RPMI8226 (cell line): Measurements from ENCODE around the gene TXN2.
"Not testable (repeated sequence)": the region's sequence is repeated elsewhere in the genome, so short reads cannot be mapped to it uniquely, and the experiment has no call there.

Experiments used
- DNase-seq: peaks from one replicate; pipeline ENCODE4 v3.0.0-alpha.2; 2015

TXN2 gene

GRCh38 chr22:36481393-36482168, at the start of gene TXN2:
Gene TXN2 (minus strand): TSS chr22:36481640. CDS start chr22:36480837, 803 bp downstream.
- DNase-seq, result peak; percentile 96

- DNase-seq, result peak; percentile 100
Measured at GRCh38 chr22:36528795-36529751, 47.6 kb upstream of the TXN2 start, which contains the start of gene EIF3D. Gene EIF3D (minus strand): TSS chr22:36529166. CDS start chr22:36526121, 3,045 bp downstream.

GRCh38 chr22:36528341-36528740, 46.9 kb upstream of the TXN2 start:
- peak; percentile 62 for DNase-seq

GRCh38 chr22:36522662-36523061, 41.2 kb upstream of the TXN2 start:
- DNase-seq, result no peak

GRCh38 chr22:36520423-36520822, 39.0 kb upstream of the TXN2 start:
- DNase-seq, result no peak

GRCh38 chr22:36519906-36520305, 38.5 kb upstream of the TXN2 start:
- DNase-seq, result not testable (repeated sequence)

GRCh38 chr22:36514766-36515165, 33.3 kb upstream of the TXN2 start:
- DNase-seq, result no peak

GRCh38 chr22:36512991-36513390, 31.6 kb upstream of the TXN2 start:
- DNase-seq, result no peak

- no peak for DNase-seq
Measured at GRCh38 chr22:36512333-36512732, 30.9 kb upstream of the TXN2 start.

- DNase-seq, result peak; percentile 41
Measured at GRCh38 chr22:36510966-36511881, 29.8 kb upstream of the TXN2 start.

GRCh38 chr22:36510384-36510783, 28.9 kb upstream of the TXN2 start:
- DNase-seq, result no peak

GRCh38 chr22:36507518-36508010, 26.1 kb upstream of the TXN2 start:
- DNase-seq, result no peak

GRCh38 chr22:36506637-36507517, 25.4 kb upstream of the TXN2 start, which contains the start of gene FOXRED2:
Gene FOXRED2 (minus strand): TSS chr22:36507040. CDS start chr22:36506422, 618 bp downstream.
- peak; percentile 95 for DNase-seq

- DNase-seq, result no peak
Measured at GRCh38 chr22:36505998-36506635, 24.7 kb upstream of the TXN2 start.

- DNase-seq, result no peak
Measured at GRCh38 chr22:36497910-36498665, 16.6 kb upstream of the TXN2 start.

GRCh38 chr22:36493690-36494110, 12.3 kb upstream of the TXN2 start:
- DNase-seq, result peak; percentile 94

GRCh38 chr22:36492109-36492508, 10.7 kb upstream of the TXN2 start:
- DNase-seq, result no peak

GRCh38 chr22:36491155-36491554, 9.7 kb upstream of the TXN2 start:
- no peak for DNase-seq

GRCh38 chr22:36486619-36487384, 5.4 kb upstream of the TXN2 start:
- peak; percentile 41 for DNase-seq
